Loucy (cell line): ENCODE results near the gene SOX8.

Experiments used
- H2AFZ ChIP-seq: fragments of 200-600 bp; sonication (generic); 2 replicates; pipeline ENCODE4 v1.6.0; 2016; ENCODE audit warnings: antibody characterized with exemption, mild to moderate bottlenecking, low read length, moderate library complexity
- H3F3A ChIP-seq: fragments of 200-600 bp; 2 replicates; pipeline ENCODE4 v1.6.0; 2016; ENCODE audit warnings: antibody characterized with exemption, low read depth, mild to moderate bottlenecking
- H3K27me3 ChIP-seq: fragments of 200-600 bp; sonication (generic); 2 replicates; pipeline ENCODE4 v1.6.1; 2014; ENCODE audit warnings: low read length, mild to moderate bottlenecking; ENCODE audit not compliant: insufficient read depth, poor library complexity, severe bottlenecking
- H3K36me3 ChIP-seq: fragments of 200-600 bp; sonication (generic); 2 replicates; pipeline ENCODE4 v1.6.1; 2016; ENCODE audit warnings: low read length; ENCODE audit not compliant: insufficient read depth
- H3K4me1 ChIP-seq: fragments of 200-600 bp; sonication (generic); 2 replicates; pipeline ENCODE4 v1.5.1; 2014; ENCODE audit warnings: low read length, mild to moderate bottlenecking; ENCODE audit not compliant: insufficient read depth, poor library complexity, severe bottlenecking
- H3K4me2 ChIP-seq: fragments of 200-600 bp; sonication (generic); 2 replicates; pipeline ENCODE4 v1.6.0; 2014; ENCODE audit warnings: antibody characterized with exemption, low read length, low read depth, mild to moderate bottlenecking; ENCODE audit not compliant: poor library complexity, severe bottlenecking
- H3K4me3 ChIP-seq: fragments of 200-600 bp; sonication (generic); 2 replicates; pipeline ENCODE4 v1.5.1; 2014; ENCODE audit warnings: low read length, mild to moderate bottlenecking, mixed read lengths; ENCODE audit not compliant: poor library complexity, severe bottlenecking
- H3K79me2 ChIP-seq: fragments of 200-600 bp; sonication (generic); 2 replicates; pipeline ENCODE4 v1.6.1; 2014; ENCODE audit warnings: low read length; ENCODE audit not compliant: insufficient read depth
- H3K9ac ChIP-seq: fragments of 200-600 bp; sonication (generic); 2 replicates; pipeline ENCODE4 v1.6.0; 2014; ENCODE audit warnings: mild to moderate bottlenecking, low read depth, low read length, moderate library complexity; ENCODE audit not compliant: poor library complexity, severe bottlenecking
- H3K9me2 ChIP-seq: fragments of 200-600 bp; sonication (generic); replicated peaks from 2 replicates; pipeline ENCODE4 v1.6.1; 2016; ENCODE audit warnings: low read depth, low read length, mixed read lengths
- H3K9me3 ChIP-seq: fragments of 200-600 bp; sonication (generic); 2 replicates; pipeline ENCODE4 v1.6.1; 2014; ENCODE audit warnings: mild to moderate bottlenecking, antibody characterized with exemption, low read length, low read depth; ENCODE audit not compliant: insufficient read depth
- H4K20me1 ChIP-seq: fragments of 200-600 bp; sonication (generic); 2 replicates; pipeline ENCODE4 v1.6.0; 2014; ENCODE audit warnings: antibody characterized with exemption, low read length, mild to moderate bottlenecking; ENCODE audit not compliant: insufficient read depth, poor library complexity, severe bottlenecking
- CTCF ChIP-seq: fragments of 200-600 bp; sonication (generic); conservative IDR thresholded peaks from 2 replicates; pipeline ENCODE4 v1.5.1; 2014; ENCODE audit warnings: mild to moderate bottlenecking, antibody characterized with exemption, low read length
- EZH2phosphoT487 ChIP-seq: fragments of 200-600 bp; IDR thresholded peaks from 2 replicates; pipeline ENCODE4 v1.6.1; 2018; ENCODE audit warnings: antibody characterized with exemption, mild to moderate bottlenecking, moderate library complexity, borderline replicate concordance

The SOX8 gene

GRCh38 chr16:965487-965886 lies 16.1 kb upstream of the SOX8 start:
- no peak overlapping the region for H3K9ac ChIP-seq
- H3K27me3 ChIP-seq = no peaks in the 10 kb centered on the region
- no peak overlapping the region for H3K4me3 ChIP-seq
- H3K9me3 ChIP-seq = no peaks in the 10 kb centered on the region
- no peaks in the 10 kb centered on the region; the same call in 1 of the 2 replicates for H3K79me2 ChIP-seq
- H4K20me1 ChIP-seq = no peaks in the 10 kb centered on the region
- H3K9me2 ChIP-seq = no peaks in the 10 kb centered on the region
- no peaks in the 10 kb centered on the region for H3K36me3 ChIP-seq
- H2AFZ ChIP-seq = no peak overlapping the region
- no peaks in the 10 kb centered on the region for H3F3A ChIP-seq
- no peaks in the 10 kb centered on the region for H3K4me1 ChIP-seq
- TF ChIP-seq EZH2phosphoT487 (no peak), CTCF (no peak)
- no peak overlapping the region for H3K4me2 ChIP-seq

DNA sequence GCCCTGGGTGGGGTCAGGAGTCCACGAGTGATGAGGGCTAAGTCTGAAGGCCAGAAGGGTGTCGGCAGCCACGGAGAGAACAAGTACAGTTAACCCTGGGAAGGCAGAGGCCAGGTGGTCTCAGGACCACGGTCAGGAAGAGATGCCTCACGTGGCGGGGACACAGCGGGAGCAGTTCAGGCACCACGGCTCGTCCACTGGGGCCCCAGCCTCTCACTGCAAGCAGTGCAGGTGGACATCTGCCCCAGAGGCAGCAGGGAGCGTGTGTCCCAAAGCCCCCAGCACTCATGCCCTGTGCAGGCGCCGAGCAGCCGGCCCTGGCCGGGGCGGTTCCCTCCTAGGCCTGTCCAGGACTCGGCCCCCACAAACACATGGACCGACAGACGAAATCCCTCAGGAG lies 15.5 kb upstream of the SOX8 start:
- TF ChIP-seq CTCF (no peak), EZH2phosphoT487 (no peak)
- H3K79me2 ChIP-seq = no peaks in the 10 kb centered on the region; the same call in 1 of the 2 replicates
- no peaks in the 10 kb centered on the region for H4K20me1 ChIP-seq
- no peak overlapping the region for H2AFZ ChIP-seq
- no peak overlapping the region for H3K4me3 ChIP-seq
- no peaks in the 10 kb centered on the region for H3K27me3 ChIP-seq
- no peak overlapping the region for H3K9ac ChIP-seq
- H3K9me3 ChIP-seq = no peaks in the 10 kb centered on the region
- H3F3A ChIP-seq = no peaks in the 10 kb centered on the region
- no peaks in the 10 kb centered on the region for H3K9me2 ChIP-seq
- no peak overlapping the region for H3K4me2 ChIP-seq
- H3K36me3 ChIP-seq = no peaks in the 10 kb centered on the region
- H3K4me1 ChIP-seq = no peaks in the 10 kb centered on the region

DNA sequence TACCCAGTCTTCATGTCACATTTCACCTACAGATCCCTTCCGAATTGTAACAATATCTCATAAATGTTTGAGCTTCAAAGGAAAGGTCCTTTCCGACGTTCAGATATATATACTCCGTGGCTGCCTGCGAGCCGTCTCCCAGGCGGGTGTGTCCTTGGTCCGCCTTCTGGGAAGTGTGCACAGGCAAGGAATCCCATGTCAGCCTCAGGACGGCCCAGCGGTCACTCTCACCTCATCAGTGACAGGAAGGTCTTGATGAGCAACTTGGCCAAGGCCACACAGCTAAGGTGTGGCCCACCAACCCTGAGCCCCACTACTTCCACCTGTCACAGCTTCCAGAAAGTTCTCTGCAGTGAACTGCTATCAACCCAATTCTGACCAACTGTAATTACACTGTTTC lies 15.1 kb upstream of the SOX8 start:
- Histone ChIP-seq H3K36me3 (no peaks in the 10 kb centered on the region), H3K79me2 (no peaks in the 10 kb centered on the region; the same call in 1 of the 2 replicates), H3F3A (no peaks in the 10 kb centered on the region), H3K27me3 (no peaks in the 10 kb centered on the region), H3K4me3 (no peak overlapping the region), H4K20me1 (no peaks in the 10 kb centered on the region), H3K9me3 (no peaks in the 10 kb centered on the region), H3K9me2 (no peaks in the 10 kb centered on the region), H3K4me2 (no peak overlapping the region), H3K4me1 (no peaks in the 10 kb centered on the region), H2AFZ (no peak overlapping the region), H3K9ac (no peak overlapping the region)
- no peak for TF ChIP-seq EZH2phosphoT487
- TF ChIP-seq CTCF = no peak
